ENCODE data around the gene ARFGEF2. TPM values are rescaled to one million over a fixed set of nuclear protein-coding genes. Genes with fewer than 3 reads are reported as not detected.

Gene ARFGEF2
- total and polyA plus RNA-seq, 2 of the 8 experiments (the other 6 are each of a cell fraction or from before 2014, with no cell fraction given), result 8.1 to 21.8 TPM

GRCh38 chr20:48972816-48973215 is 51.3 kb downstream of the ARFGEF2 start:
- H4K20me1 ChIP-seq (replicated peaks in 1 of 2; ENCODE audit: control insufficient read depth in 1 of 2, insufficient read depth in 2 of 2, low read length in 2 of 2), result peaks cover 0 to 1% of the 10 kb centered on the region in 2 experiments
- H3K18ac ChIP-seq (ENCODE audit: extremely low read depth, low read length), result no peak overlapping the region
- H4K5ac ChIP-seq (ENCODE audit: insufficient read length, low read depth, low read length), result no peak overlapping the region
- H2AK5ac ChIP-seq (ENCODE audit: low read depth, low read length), result no peak overlapping the region
- peaks cover 14 to 45% (median 36%) of the 10 kb centered on the region in 4 experiments for H3K36me3 ChIP-seq (ENCODE audit: control insufficient read depth in 2 of 4, insufficient read depth in 4 of 4, low read length in 3 of 4)
- no peak overlapping the region for H2AFZ ChIP-seq (ENCODE audit: low read length)
- no peaks in the 10 kb centered on the region for H3K79me2 ChIP-seq (ENCODE audit: control insufficient read depth in 1 of 2, insufficient read depth in 2 of 2, low read length in 2 of 2)
- DNase-seq (ENCODE audit: low read depth in 1 of 2, low spot score in 2 of 2) (no peak), FAIRE-seq (no peak)
- no peak overlapping the region for H4K8ac ChIP-seq (ENCODE audit: extremely low read depth, insufficient read depth, low read length)
- WGBS, 2 experiments (ENCODE audit: extremely low coverage in 1 of 2, insufficient coverage in 1 of 2, insufficient read length in 1 of 2, insufficient replicate concordance in 2 of 2, low coverage in 1 of 2, low lambda C conversion rate in 2 of 2, missing lambda C conversion rate in 1 of 2), result 92% methylated on average over 3 of the region's 3 CpGs; no CpG with 5 or more reads in 1 of the 2 experiments
- no peak overlapping the region for H4K91ac ChIP-seq (replicated peaks; ENCODE audit: insufficient read length, low read length)
- ChIA-PET POLR2A (ENCODE audit: partially characterized antibody) (interaction anchor here (1.0 kb wide), 1 partner anchor 18 kb away, joined by 3 read pairs; no protein-coding TSS in a partner anchor), CTCF (ENCODE audit: partially characterized antibody) (interaction anchor here (1.3 to 1.7 kb wide), 2 partner anchors 24 to 31 kb away, joined by 3 to 6 read pairs; no protein-coding TSS in a partner anchor)
- H3K4me1 ChIP-seq (replicated peaks in 1 of 4; ENCODE audit: control insufficient read depth in 3 of 4, insufficient read depth in 4 of 4, low read length in 3 of 4), result no peaks in the 10 kb centered on the region
- no peak overlapping the region for H3K23ac ChIP-seq (ENCODE audit: insufficient read length)
- H3K27ac ChIP-seq (ENCODE audit: low read depth, low read length), result no peak overlapping the region
- TF ChIP-seq EZH2 (IDR thresholded peaks at IDR 0.05; ENCODE audit: low read depth, low read length, severe bottlenecking) (no peak), NRF1 (IDR thresholded peaks at IDR 0.05; ENCODE audit: low read depth, low read length) (no peak), ZNF274 (IDR thresholded peaks at IDR 0.05; ENCODE audit: borderline replicate concordance, extremely low read depth, low read length) (no peak), PHF8 (conservative IDR thresholded peaks at IDR 0.05; ENCODE audit: low read depth, low read length) (no peak), NANOG (IDR thresholded peaks at IDR 0.05; ENCODE audit: insufficient read depth, low read depth, low read length, poor library complexity, severe bottlenecking) (no peak), SP4 (IDR thresholded peaks at IDR 0.05; ENCODE audit: low read length) (no peak), SIX5 (IDR thresholded peaks at IDR 0.05; ENCODE audit: low read depth, low read length) (no peak), CEBPB (IDR thresholded peaks at IDR 0.05; ENCODE audit: low read depth, low read length) (no peak), MAX (IDR thresholded peaks at IDR 0.05) (no peak), POLR2A (IDR thresholded peaks at IDR 0.05; ENCODE audit: control extremely low read depth in 1 of 2, low read depth in 2 of 2, low read length in 2 of 2) (no peak), BACH1 (IDR thresholded peaks at IDR 0.05; ENCODE audit: low read length) (no peak), BCL11A (IDR thresholded peaks at IDR 0.05; ENCODE audit: low read depth in 2 of 2, low read length in 2 of 2) (no peak), TEAD4 (IDR thresholded peaks at IDR 0.05; ENCODE audit: low read depth, low read length) (no peak), SIRT6 (IDR thresholded peaks at IDR 0.05; ENCODE audit: low read length) (no peak)
- H3K23me2 ChIP-seq (ENCODE audit: low read depth, low read length), result no peaks in the 10 kb centered on the region
- no peak overlapping the region for H3K9ac ChIP-seq (replicated peaks in 1 of 4; ENCODE audit: extremely low read depth in 1 of 4, low read depth in 3 of 4, low read length in 3 of 4)
- H3K9me3 ChIP-seq (ENCODE audit: insufficient read depth in 2 of 2, low read depth in 1 of 2, low read length in 1 of 2), result no peaks in the 10 kb centered on the region
- H2BK15ac ChIP-seq (ENCODE audit: low read length), result no peak overlapping the region
- no peak overlapping the region for H2BK120ac ChIP-seq (replicated peaks; ENCODE audit: low read depth, low read length)
- no peak overlapping the region for H3K4me2 ChIP-seq (ENCODE audit: insufficient read depth in 1 of 2, low read depth in 2 of 2, low read length in 2 of 2)
- no peak overlapping the region for H2BK12ac ChIP-seq (ENCODE audit: low read depth, low read length)
- no peak overlapping the region for H3K14ac ChIP-seq (ENCODE audit: insufficient read length)
- no peak overlapping the region for H3K4me3 ChIP-seq (ENCODE audit: extremely low read depth in 1 of 4, insufficient read depth in 2 of 4, low read depth in 3 of 4, low read length in 4 of 4)
- no peaks in the 10 kb centered on the region; the same call in 1 of the 2 replicates for H3K79me1 ChIP-seq (ENCODE audit: low read depth, low read length)
- no peak overlapping the region for H2BK5ac ChIP-seq (ENCODE audit: low read depth, low read length)
- H3K4ac ChIP-seq (replicated peaks; ENCODE audit: insufficient read length, low read depth, low read length), result no peak overlapping the region
- no peak overlapping the region for H3K56ac ChIP-seq (replicated peaks; ENCODE audit: insufficient read length, low read depth, low read length)
- no peak overlapping the region for H2BK20ac ChIP-seq (ENCODE audit: low read length)
- H3K27me3 ChIP-seq (replicated peaks in 1 of 4; ENCODE audit: control insufficient read depth in 3 of 4, extremely low read depth in 1 of 4, insufficient read depth in 3 of 4, low read length in 3 of 4), result no peaks in the 10 kb centered on the region

Measured in H1 (cell line).